ENCODE results near the gene GALNT12.

The GALNT12 gene

GRCh38 chr9:98804083-98804482 lies 3.4 kb upstream of the GALNT12 start:
- no peak for DNase-seq (ENCODE audit: low read depth, low spot score)

GRCh38 chr9:98805506-98806272 lies 1.8 kb upstream of the GALNT12 start:
- DNase-seq (ENCODE audit: low read depth, low spot score): no peak

- DNase-seq (ENCODE audit: low read depth, low spot score): no peak
Observed at GRCh38 chr9:98806394-98807035, 955 bp upstream of the GALNT12 start.

GRCh38 chr9:98807814-98808195 lies 335 bp downstream of the GALNT12 start:
- DNase-seq (ENCODE audit: low read depth, low spot score): no peak

- DNase-seq (ENCODE audit: low read depth, low spot score): no peak
Observed at GRCh38 chr9:98808411-98808815, 943 bp downstream of the GALNT12 start.

GRCh38 chr9:98808875-98809274 lies 1.4 kb downstream of the GALNT12 start:
- no peak for DNase-seq (ENCODE audit: low read depth, low spot score)

- no peak for DNase-seq (ENCODE audit: low read depth, low spot score)
Observed at GRCh38 chr9:98809311-98810101, 2.0 kb downstream of the GALNT12 start.

GRCh38 chr9:98810102-98810842 lies 2.8 kb downstream of the GALNT12 start:
- no peak for DNase-seq (ENCODE audit: low read depth, low spot score)

- no peak for DNase-seq (ENCODE audit: low read depth, low spot score)
Observed at GRCh38 chr9:98811051-98811650, 3.7 kb downstream of the GALNT12 start.

- no peak for DNase-seq (ENCODE audit: low read depth, low spot score)
Observed at GRCh38 chr9:98815391-98815951, 8.0 kb downstream of the GALNT12 start.

GRCh38 chr9:98818764-98819163 lies 11.3 kb downstream of the GALNT12 start:
- no peak for DNase-seq (ENCODE audit: low read depth, low spot score)

- no peak for DNase-seq (ENCODE audit: low read depth, low spot score)
Observed at GRCh38 chr9:98819231-98819630, 11.8 kb downstream of the GALNT12 start.

GRCh38 chr9:98821831-98822230 lies 14.4 kb downstream of the GALNT12 start:
- DNase-seq (ENCODE audit: low read depth, low spot score): no peak

GRCh38 chr9:98822661-98823060 lies 15.2 kb downstream of the GALNT12 start:
- DNase-seq (ENCODE audit: low read depth, low spot score): no peak

GRCh38 chr9:98823666-98824334 lies 16.3 kb downstream of the GALNT12 start:
- DNase-seq (ENCODE audit: low read depth, low spot score): no peak

- DNase-seq (ENCODE audit: low read depth, low spot score): no peak
Observed at GRCh38 chr9:98825414-98825813, 17.9 kb downstream of the GALNT12 start.

GRCh38 chr9:98826716-98827115 lies 19.2 kb downstream of the GALNT12 start:
- no peak for DNase-seq (ENCODE audit: low read depth, low spot score)

GRCh38 chr9:98829766-98830165 lies 22.3 kb downstream of the GALNT12 start:
- DNase-seq (ENCODE audit: low read depth, low spot score): no peak

- DNase-seq (ENCODE audit: low read depth, low spot score): no peak
Observed at GRCh38 chr9:98830554-98830953, 23.1 kb downstream of the GALNT12 start.

GRCh38 chr9:98831696-98832095 lies 24.2 kb downstream of the GALNT12 start:
- DNase-seq (ENCODE audit: low read depth, low spot score): no peak

GRCh38 chr9:98832768-98833089 lies 25.3 kb downstream of the GALNT12 start:
- DNase-seq (ENCODE audit: low read depth, low spot score): no peak
